ENCODE measurements around the gene ACCS.
A peak's percentile ranks its signal among the peaks of the same experiment; 100 is the strongest.

ACCS gene

GRCh38 chr11:44095506-44096359 is 29.7 kb downstream of the ACCS start, which contains the start of gene EXT2:
EXT2 (plus strand) TSS chr11:44095678; CDS start chr11:44107713, 12,035 bp downstream.
- H3K27me3 ChIP-seq (ENCODE audit: insufficient read depth, low read length), result no peaks in the 10 kb centered on the region; the same call in 1 of the 2 replicates
- H3K4me3 ChIP-seq (ENCODE audit: low read length), result peak within 1 kb of the TSS; percentile 79
- peak within 1 kb of the TSS; percentile 63; the same call in 1 of the 2 replicates for H3K9ac ChIP-seq (ENCODE audit: low read depth, low read length)
- no peak within 1 kb of the TSS for H3K27ac ChIP-seq (ENCODE audit: low read length)
- H3K9me3 ChIP-seq (ENCODE audit: insufficient read depth, low read depth, low read length), result no peaks in the 10 kb centered on the region
- H3K36me3 ChIP-seq (ENCODE audit: insufficient read depth, low read depth, low read length), result no peaks in the 10 kb centered on the region
- no peaks in the 10 kb centered on the region for H3K4me1 ChIP-seq (ENCODE audit: insufficient read depth, low read length)

GRCh38 chr11:44096360-44097185 is 30.5 kb downstream of the ACCS start:
- Histone ChIP-seq H3K9me3 (ENCODE audit: insufficient read depth, low read depth, low read length) (no peaks in the 10 kb centered on the region), H3K4me1 (ENCODE audit: insufficient read depth, low read length) (no peaks in the 10 kb centered on the region), H3K27ac (ENCODE audit: low read length) (no peak overlapping the region), H3K27me3 (ENCODE audit: insufficient read depth, low read length) (no peaks in the 10 kb centered on the region; the same call in 1 of the 2 replicates), H3K4me3 (ENCODE audit: low read length) (peak overlapping the region; percentile 79), H3K9ac (ENCODE audit: low read depth, low read length) (peak overlapping the region; percentile 63; the same call in 1 of the 2 replicates), H3K36me3 (ENCODE audit: insufficient read depth, low read depth, low read length) (no peaks in the 10 kb centered on the region)

- Histone ChIP-seq H3K4me1 (ENCODE audit: insufficient read depth, low read length) (no peaks in the 10 kb centered on the region; the same call in 1 of the 2 replicates), H3K9me3 (ENCODE audit: insufficient read depth, low read depth, low read length) (no peaks in the 10 kb centered on the region), H3K27ac (ENCODE audit: low read length) (no peak overlapping the region), H3K9ac (ENCODE audit: low read depth, low read length) (no peak overlapping the region), H3K36me3 (ENCODE audit: insufficient read depth, low read depth, low read length) (no peaks in the 10 kb centered on the region), H3K4me3 (ENCODE audit: low read length) (no peak overlapping the region), H3K27me3 (ENCODE audit: insufficient read depth, low read length) (no peaks in the 10 kb centered on the region; the same call in 1 of the 2 replicates)
Observed at GRCh38 chr11:44097821-44098220, 31.8 kb downstream of the ACCS start.

GRCh38 chr11:44101098-44101497 is 35.0 kb downstream of the ACCS start:
- Histone ChIP-seq H3K4me3 (ENCODE audit: low read length) (no peak overlapping the region), H3K4me1 (ENCODE audit: insufficient read depth, low read length) (no peaks in the 10 kb centered on the region; the same call in 1 of the 2 replicates), H3K9ac (ENCODE audit: low read depth, low read length) (no peak overlapping the region), H3K27ac (ENCODE audit: low read length) (no peak overlapping the region), H3K9me3 (ENCODE audit: insufficient read depth, low read depth, low read length) (no peaks in the 10 kb centered on the region), H3K36me3 (ENCODE audit: insufficient read depth, low read depth, low read length) (no peaks in the 10 kb centered on the region), H3K27me3 (ENCODE audit: insufficient read depth, low read length) (no peaks in the 10 kb centered on the region; the same call in 1 of the 2 replicates)

- no peaks in the 10 kb centered on the region for H3K9me3 ChIP-seq (ENCODE audit: insufficient read depth, low read depth, low read length)
- H3K9ac ChIP-seq (ENCODE audit: low read depth, low read length), result no peak overlapping the region
- H3K36me3 ChIP-seq (ENCODE audit: insufficient read depth, low read depth, low read length), result peaks cover 8% of the 10 kb centered on the region; the same call in 1 of the 2 replicates
- H3K4me3 ChIP-seq (ENCODE audit: low read length), result no peak overlapping the region
- no peaks in the 10 kb centered on the region for H3K27me3 ChIP-seq (ENCODE audit: insufficient read depth, low read length)
- H3K4me1 ChIP-seq (ENCODE audit: insufficient read depth, low read length), result no peaks in the 10 kb centered on the region; the same call in 1 of the 2 replicates
- no peak overlapping the region for H3K27ac ChIP-seq (ENCODE audit: low read length)
Observed at GRCh38 chr11:44104481-44105294, 38.6 kb downstream of the ACCS start.

GRCh38 chr11:44108260-44108659 is 42.2 kb downstream of the ACCS start:
- H3K4me3 ChIP-seq (ENCODE audit: low read length), result no peak overlapping the region
- H3K27me3 ChIP-seq (ENCODE audit: insufficient read depth, low read length), result no peaks in the 10 kb centered on the region
- no peaks in the 10 kb centered on the region for H3K4me1 ChIP-seq (ENCODE audit: insufficient read depth, low read length)
- H3K9me3 ChIP-seq (ENCODE audit: insufficient read depth, low read depth, low read length), result no peaks in the 10 kb centered on the region
- H3K36me3 ChIP-seq (ENCODE audit: insufficient read depth, low read depth, low read length), result peaks cover 8% of the 10 kb centered on the region; the same call in 1 of the 2 replicates
- no peak overlapping the region for H3K9ac ChIP-seq (ENCODE audit: low read depth, low read length)
- no peak overlapping the region for H3K27ac ChIP-seq (ENCODE audit: low read length)

- Histone ChIP-seq H3K36me3 (ENCODE audit: insufficient read depth, low read depth, low read length) (peaks cover 21% of the 10 kb centered on the region), H3K27ac (ENCODE audit: low read length) (no peak overlapping the region), H3K4me1 (ENCODE audit: insufficient read depth, low read length) (no peaks in the 10 kb centered on the region; the same call in 1 of the 2 replicates), H3K9me3 (ENCODE audit: insufficient read depth, low read depth, low read length) (no peaks in the 10 kb centered on the region), H3K27me3 (ENCODE audit: insufficient read depth, low read length) (no peaks in the 10 kb centered on the region), H3K4me3 (ENCODE audit: low read length) (no peak overlapping the region), H3K9ac (ENCODE audit: low read depth, low read length) (no peak overlapping the region)
Observed at GRCh38 chr11:44110231-44110679, 44.2 kb downstream of the ACCS start.

GRCh38 chr11:44112091-44112821 is 46.2 kb downstream of the ACCS start:
- Histone ChIP-seq H3K27me3 (ENCODE audit: insufficient read depth, low read length) (no peaks in the 10 kb centered on the region), H3K9me3 (ENCODE audit: insufficient read depth, low read depth, low read length) (no peaks in the 10 kb centered on the region), H3K9ac (ENCODE audit: low read depth, low read length) (no peak overlapping the region), H3K4me3 (ENCODE audit: low read length) (no peak overlapping the region), H3K4me1 (ENCODE audit: insufficient read depth, low read length) (no peaks in the 10 kb centered on the region; the same call in 1 of the 2 replicates), H3K36me3 (ENCODE audit: insufficient read depth, low read depth, low read length) (peaks cover 33% of the 10 kb centered on the region), H3K27ac (ENCODE audit: low read length) (no peak overlapping the region)

- Histone ChIP-seq H3K4me1 (ENCODE audit: insufficient read depth, low read length) (no peaks in the 10 kb centered on the region; the same call in 1 of the 2 replicates), H3K9me3 (ENCODE audit: insufficient read depth, low read depth, low read length) (no peaks in the 10 kb centered on the region), H3K27me3 (ENCODE audit: insufficient read depth, low read length) (no peaks in the 10 kb centered on the region), H3K27ac (ENCODE audit: low read length) (no peak overlapping the region), H3K9ac (ENCODE audit: low read depth, low read length) (no peak overlapping the region), H3K36me3 (ENCODE audit: insufficient read depth, low read depth, low read length) (peaks cover 30% of the 10 kb centered on the region), H3K4me3 (ENCODE audit: low read length) (no peak overlapping the region)
Observed at GRCh38 chr11:44113018-44113417, 46.9 kb downstream of the ACCS start.

- no peaks in the 10 kb centered on the region for H3K9me3 ChIP-seq (ENCODE audit: insufficient read depth, low read depth, low read length)
- no peak overlapping the region for H3K9ac ChIP-seq (ENCODE audit: low read depth, low read length)
- H3K27me3 ChIP-seq (ENCODE audit: insufficient read depth, low read length), result no peaks in the 10 kb centered on the region
- H3K27ac ChIP-seq (ENCODE audit: low read length), result no peak overlapping the region
- H3K4me1 ChIP-seq (ENCODE audit: insufficient read depth, low read length), result no peaks in the 10 kb centered on the region; the same call in 1 of the 2 replicates
- H3K4me3 ChIP-seq (ENCODE audit: low read length), result no peak overlapping the region
- H3K36me3 ChIP-seq (ENCODE audit: insufficient read depth, low read depth, low read length), result peaks cover 26% of the 10 kb centered on the region
Observed at GRCh38 chr11:44113572-44113971, 47.5 kb downstream of the ACCS start.
